Heart right ventricle (tissue), 16 donors: ENCODE measurements around the gene TBC1D14. TPM values are rescaled to one million over a fixed set of nuclear protein-coding genes. Genes with fewer than 3 reads are reported as not detected.
A peak's percentile ranks its signal among the peaks of the same experiment; 100 is the strongest.

ENCODE experiments used
- ATAC-seq, 8 donors: fragments of 200-7000 bp; cut with Tn5 transposase; one replicate each; pipeline ENCODE4 v1.9.1; 2020; ENCODE audit warnings: mild to moderate bottlenecking in 8 of 8, moderate library complexity in 8 of 8, moderate number of reproducible peaks in 1 of 8
- DNase-seq, 2 donors: peaks; one replicate each; pipeline ENCODE4 v3.0.0-alpha.2; 2020
- H3K27ac ChIP-seq, 10 donors: fragments of 200-600 bp; sonication (generic) in 2 of 10; one replicate each; pipeline versions ENCODE4 v1.5.0 to v1.8.0; 2020 to 2022; ENCODE audit warnings: mild to moderate bottlenecking in 3 of 10
- H3K27me3 ChIP-seq, 7 donors: fragments of 200-600 bp; one replicate each; pipeline ENCODE4 v1.8.0; 2021 to 2022; ENCODE audit warnings: mild to moderate bottlenecking in 2 of 7
- H3K36me3 ChIP-seq, 9 donors: fragments of 200-600 bp; sonication (generic) in 1 of 9; one replicate each; pipeline versions ENCODE4 v1.5.0 to v1.8.0; 2020 to 2022; ENCODE audit warnings: mild to moderate bottlenecking in 2 of 9
- H3K4me1 ChIP-seq, 9 donors: fragments of 200-600 bp; sonication (generic) in 1 of 9; one replicate each; pipeline versions ENCODE4 v1.5.0 to v1.8.0; 2020 to 2022; ENCODE audit warnings: mild to moderate bottlenecking in 4 of 9
- H3K4me3 ChIP-seq, 10 donors: fragments of 200-600 bp; sonication (generic) in 2 of 10; one replicate each; pipeline versions ENCODE4 v1.5.0 to v1.8.0; 2020 to 2022; ENCODE audit warnings: mild to moderate bottlenecking in 7 of 10, moderate library complexity in 2 of 10
- H3K9me3 ChIP-seq, 11 donors: fragments of 200-600 bp in 10 of 11; sonication (generic) in 2 of 11; one replicate each; pipeline versions ENCODE4 v1.5.0 to v1.8.0; 2013 to 2022; ENCODE audit warnings: mild to moderate bottlenecking in 2 of 11, control low read depth in 1 of 11, moderate library complexity in 1 of 11
- WGBS, 2 donors: extraction: QIAGEN DNeasy Blood & Tissue Kit; methylation state at CpG; one replicate each; pipeline ENCODE4 v1.1.7; 2013; ENCODE audit warnings: inconsistent platforms in 1 of 2; 5-methylcytosine and 5-hydroxymethylcytosine counted together
- intact Hi-C, 10 donors: fragments of 100-400 bp; cut with DNase I; formaldehyde crosslinking; loops; one replicate each; pipeline versions ENCODE4 v1.11.1 to v1.14.2; 2022
- polyA plus RNA-seq, 2 donors: library from polyadenylated mRNA; stranded (reverse); fragments of 200-250 nt; gene quantifications; one replicate each; pipeline ENCODE4 v1.2.3, GENCODE V29; 2013
- total RNA-seq, 10 donors: library from RNA; stranded (reverse); fragmentation: NEBNext Ultra II Directional in 3 of 10; extraction: Animal tissue kit (Norgen Biotek cat#: 25700) in 3 of 10; gene quantifications; one replicate each; pipeline versions ENCODE4 v1.2.1 to v1.2.4, GENCODE V29; 2021 to 2023
- TF ChIP-seq, protein P1 (sequence below), 9 donors: fragments of 200-600 bp; sonication (generic) in 2 of 9; IDR thresholded peaks; one replicate each; pipeline versions ENCODE4 v1.5.0 to v1.8.0; 2021 to 2022; ENCODE audit warnings: antibody characterized with exemption in 9 of 9, mild to moderate bottlenecking in 5 of 9, moderate library complexity in 1 of 9
- donor health status: Arrhythmogenic right ventricular cardiomyopathy.
- donor health status: ischemic (EF 13 %, LVEDD 7.1; RV severe dilation, severe dysfunction).
- donor health status: healthy with polysubstance abuse.
- donor health status: DM: no; HTN: yes; CAD: no.
- donor health status: DM: no; HTN: no; CAD: no.
- donor health status: ischemic (EF 25% LVEDD 6.9; RV normal size, moderate dysfunction).
- donor health status: ischemic (EF 25% LVEDD 5.7; RV mildly dilated, moderate dysfunction).
- donor health status: healthy.
- donor health status: DM: yes; HTN: yes; CAD: no.
- donor health status: Ischemic cardiomyopathy.
- donor health status: ischemic (EF 35%, LVEDD 5.7; RV mildly dilated, moderate dysfunction).
- donor health status: nonischemic (EF 11% LVEDD 7.7; RV severe dilation, severe dysfunction).
- donor health status: DM: yes; HTN: yes; CAD: no.
- donor health status: PGD.
- donor health status: ischemic (EF 29% LVEDD 5.4; RV normal size, mild dysfunction).
- donor health status: nonischemic (EF 23%, LVEDD 6.1; RV moderate dilation, normal function).

TBC1D14 gene
- total and polyA plus RNA-seq, 12 donors: 10.5 to 43.7 (median 32.6) TPM

DNA sequence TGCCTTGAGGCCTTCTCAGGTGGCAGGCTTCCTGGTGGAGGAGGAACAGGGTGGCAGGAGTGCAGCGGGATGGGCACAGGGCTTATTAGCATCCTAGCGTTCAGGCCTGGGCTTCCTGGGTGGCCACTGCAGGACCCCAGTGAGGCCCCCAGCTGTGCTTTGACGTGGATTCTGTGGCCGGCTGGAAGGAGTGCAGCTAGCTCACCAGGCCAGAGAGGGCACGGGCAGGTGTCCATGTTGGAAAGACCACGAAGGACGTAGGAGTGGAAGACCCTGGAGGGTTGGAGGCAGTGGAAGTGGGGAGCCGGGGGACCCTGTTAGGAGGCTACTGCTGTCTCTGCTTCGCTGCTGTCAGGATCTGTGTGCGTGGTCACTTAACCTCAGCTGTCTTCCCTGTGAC is 120.3 kb downstream of the TBC1D14 start:
- Histone ChIP-seq H3K27me3 (no peaks in the 10 kb centered on the region), H3K36me3 (peaks cover 0 to 81% (median 18%) of the 10 kb centered on the region in 9 donors), H3K27ac (no peak overlapping the region), H3K9me3 (no peaks in the 10 kb centered on the region), H3K4me3 (no peak overlapping the region), H3K4me1 (no peaks in the 10 kb centered on the region)
- intact Hi-C loops: no loop called here
- DNase-seq: no peak
- 96 to 98% methylated on average over 10 of the region's 10 CpGs for WGBS, 2 donors
- no peak for ATAC-seq
- TF ChIP-seq, protein P1, sequence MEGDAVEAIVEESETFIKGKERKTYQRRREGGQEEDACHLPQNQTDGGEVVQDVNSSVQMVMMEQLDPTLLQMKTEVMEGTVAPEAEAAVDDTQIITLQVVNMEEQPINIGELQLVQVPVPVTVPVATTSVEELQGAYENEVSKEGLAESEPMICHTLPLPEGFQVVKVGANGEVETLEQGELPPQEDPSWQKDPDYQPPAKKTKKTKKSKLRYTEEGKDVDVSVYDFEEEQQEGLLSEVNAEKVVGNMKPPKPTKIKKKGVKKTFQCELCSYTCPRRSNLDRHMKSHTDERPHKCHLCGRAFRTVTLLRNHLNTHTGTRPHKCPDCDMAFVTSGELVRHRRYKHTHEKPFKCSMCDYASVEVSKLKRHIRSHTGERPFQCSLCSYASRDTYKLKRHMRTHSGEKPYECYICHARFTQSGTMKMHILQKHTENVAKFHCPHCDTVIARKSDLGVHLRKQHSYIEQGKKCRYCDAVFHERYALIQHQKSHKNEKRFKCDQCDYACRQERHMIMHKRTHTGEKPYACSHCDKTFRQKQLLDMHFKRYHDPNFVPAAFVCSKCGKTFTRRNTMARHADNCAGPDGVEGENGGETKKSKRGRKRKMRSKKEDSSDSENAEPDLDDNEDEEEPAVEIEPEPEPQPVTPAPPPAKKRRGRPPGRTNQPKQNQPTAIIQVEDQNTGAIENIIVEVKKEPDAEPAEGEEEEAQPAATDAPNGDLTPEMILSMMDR (IDR thresholded peaks at IDR 0.05): no peak

DNA sequence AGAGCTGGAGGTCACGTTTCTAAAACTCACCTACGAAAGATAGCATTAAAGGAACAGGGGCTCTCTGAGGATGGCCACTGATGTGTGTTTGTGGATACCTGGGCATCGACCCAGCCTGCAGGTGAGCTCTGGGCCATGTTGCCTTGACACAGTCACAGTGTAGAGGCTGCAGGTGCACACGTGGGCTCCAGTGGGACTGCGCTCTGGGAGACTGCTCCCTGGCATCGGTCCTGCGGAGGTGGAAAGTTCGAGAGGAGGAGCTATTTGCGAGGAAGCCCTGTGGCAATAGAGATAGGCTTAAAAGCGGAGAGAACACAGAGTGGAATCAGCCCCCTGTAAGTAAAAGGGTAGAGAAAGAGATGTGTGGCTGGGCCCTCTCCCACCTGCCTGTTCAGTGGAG is 121.2 kb downstream of the TBC1D14 start:
- intact Hi-C loops: no loop called here
- no peak for ATAC-seq

DNA sequence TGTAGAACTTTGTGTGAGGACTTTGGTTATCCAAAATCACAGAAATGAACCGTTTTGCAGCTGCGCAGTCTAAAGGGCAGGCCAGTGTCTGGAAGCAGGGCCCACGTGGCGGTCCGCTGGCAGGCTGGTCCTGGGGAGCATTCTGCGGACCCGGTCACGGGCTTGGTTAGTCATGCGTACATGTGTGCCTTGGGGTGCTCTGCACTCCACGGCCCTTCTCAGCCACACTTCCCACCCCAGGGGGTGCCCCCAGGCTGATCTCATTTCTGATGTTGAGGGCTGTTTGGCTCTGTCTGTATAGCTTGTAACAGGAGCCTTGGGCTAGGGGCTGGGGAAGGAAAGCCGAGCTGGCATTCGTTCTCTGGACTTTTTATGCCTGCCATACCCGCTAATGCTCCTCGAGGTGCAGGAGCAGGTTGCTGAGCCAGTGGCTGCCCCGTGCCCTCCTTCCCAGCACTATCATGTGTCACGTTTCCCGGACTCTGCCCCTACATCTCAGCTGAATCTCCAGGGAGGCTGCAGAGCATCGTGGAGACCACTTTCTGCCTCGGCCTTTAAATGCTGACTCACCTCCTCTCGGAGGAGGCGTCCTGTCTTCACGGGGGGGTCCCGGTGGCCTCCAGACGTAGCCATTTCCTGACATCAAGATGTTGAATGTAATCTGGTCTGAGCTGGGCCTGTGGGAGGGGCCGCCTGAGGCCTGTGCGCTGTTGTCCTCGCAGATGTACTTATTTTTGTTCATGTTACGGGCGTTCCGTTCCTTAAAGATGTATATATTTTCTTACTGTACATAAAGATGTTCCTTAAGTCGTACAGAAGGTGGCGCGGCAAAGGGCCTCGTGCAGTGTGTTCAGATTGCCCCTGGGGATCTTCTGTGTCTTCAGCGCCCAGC is 122.2 kb downstream of the TBC1D14 start:
- Histone ChIP-seq H3K27me3 (no peaks in the 10 kb centered on the region), H3K27ac (no peak overlapping the region), H3K4me1 (no peaks in the 10 kb centered on the region), H3K9me3 (no peaks in the 10 kb centered on the region), H3K36me3 (peaks cover 0 to 62% (median 15%) of the 10 kb centered on the region in 9 donors), H3K4me3 (no peak overlapping the region)
- WGBS, 2 donors: 77 to 81% methylated on average over 35 of the region's 35 CpGs
- TF ChIP-seq, protein P1 (IDR thresholded peaks at IDR 0.05): no peak
- intact Hi-C loops: no loop called here
- ATAC-seq (peak in 3 of 8 donors; percentile 4 to 33 (median 30)), DNase-seq (no peak)

More for the DNA sequence above, 121.2 kb downstream of the TBC1D14 start:
- WGBS, 2 donors: 92 to 93% methylated on average over 10 of the region's 10 CpGs
- Histone ChIP-seq H3K36me3 (peaks cover 0 to 72% (median 15%) of the 10 kb centered on the region in 9 donors), H3K9me3 (no peaks in the 10 kb centered on the region), H3K27ac (no peak overlapping the region), H3K4me3 (no peak overlapping the region), H3K27me3 (no peaks in the 10 kb centered on the region), H3K4me1 (no peaks in the 10 kb centered on the region)
- TF ChIP-seq, protein P1 (IDR thresholded peaks at IDR 0.05): no peak
- no peak for DNase-seq

DNA sequence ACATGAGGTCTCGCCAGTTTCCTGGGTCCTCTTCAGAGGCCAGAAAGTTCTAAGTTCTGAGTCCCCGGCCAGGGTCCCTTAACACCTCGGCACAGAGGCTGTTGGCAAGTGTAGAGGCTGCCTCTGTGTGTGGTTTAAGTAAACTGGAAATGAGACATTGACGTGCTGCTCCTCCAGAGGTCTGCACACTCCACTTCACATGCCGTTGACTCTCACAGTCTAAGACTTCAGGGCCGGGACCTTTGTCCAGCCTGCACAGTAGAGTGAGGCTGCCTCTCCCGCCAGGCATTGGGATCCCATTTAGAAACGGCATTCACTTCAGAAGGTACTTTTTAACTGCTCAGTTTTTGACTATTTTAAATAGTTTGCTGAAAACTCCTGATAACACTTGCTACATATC is 123.0 kb downstream of the TBC1D14 start:
- no peaks in the 10 kb centered on the region for H3K27me3 ChIP-seq
- TF ChIP-seq, protein P1 (IDR thresholded peaks at IDR 0.05): no peak
- H3K27ac ChIP-seq: no peak overlapping the region
- no peaks in the 10 kb centered on the region for H3K4me1 ChIP-seq
- intact Hi-C loops: no loop called here
- H3K36me3 ChIP-seq: peaks cover 0 to 58% (median 15%) of the 10 kb centered on the region in 9 donors
- DNase-seq (no peak), ATAC-seq (no peak)
- no peak overlapping the region for H3K4me3 ChIP-seq
- whole genome bisulfite sequencing, 2 donors: 89% methylated on average over 8 of the region's 8 CpGs
- no peaks in the 10 kb centered on the region for H3K9me3 ChIP-seq
